Osteocyte (in vitro differentiated cells): ENCODE measurements around the gene CCND1. TPM values are rescaled to one million over a fixed set of nuclear protein-coding genes. Genes with fewer than 3 reads are reported as not detected.
A peak's percentile ranks its signal among the peaks of the same experiment; 100 is the strongest.

Experiments
- DNase-seq: peaks from one replicate; pipeline ENCODE4 v3.0.0; 2021; ENCODE audit warnings: mixed read lengths; ENCODE audit not compliant: unreplicated experiment; ENCODE audit errors: extremely low spot score
- H3K27ac Mint-ChIP-seq: one replicate; pipeline ENCODE4 v1.8.0; 2021; ENCODE audit warnings: mild to moderate bottlenecking, mixed read lengths; ENCODE audit not compliant: unreplicated experiment
- H3K27me3 Mint-ChIP-seq: one replicate; pipeline ENCODE4 v1.8.0; 2021; ENCODE audit warnings: mixed read lengths; ENCODE audit not compliant: unreplicated experiment
- H3K36me3 Mint-ChIP-seq: one replicate; pipeline ENCODE4 v1.8.0; 2021; ENCODE audit warnings: mixed read lengths; ENCODE audit not compliant: unreplicated experiment
- H3K4me1 Mint-ChIP-seq: one replicate; pipeline ENCODE4 v1.8.0; 2021; ENCODE audit warnings: mixed read lengths; ENCODE audit not compliant: unreplicated experiment
- H3K4me3 Mint-ChIP-seq: one replicate; pipeline ENCODE4 v1.8.0; 2021; ENCODE audit warnings: mild to moderate bottlenecking, moderate library complexity, mixed read lengths; ENCODE audit not compliant: unreplicated experiment
- H3K9me3 Mint-ChIP-seq: one replicate; pipeline ENCODE4 v1.8.0; 2021; ENCODE audit warnings: mixed read lengths; ENCODE audit not compliant: unreplicated experiment
- CTCF ChIP-seq: fragments of 200-600 bp; sonication (generic); IDR thresholded peaks from 2 replicates; pipeline ENCODE4 v1.5.0; 2021; ENCODE audit warnings: antibody characterized with exemption, mild to moderate bottlenecking, moderate library complexity
- long read RNA-seq: library from polyadenylated mRNA; unstranded; transcript quantifications from one replicate; pipeline ENCODE4 v2.0.0, GENCODE V29; 2021
- total RNA-seq: library from RNA; stranded (reverse); gene quantifications from 2 replicates; pipeline ENCODE4 v1.2.1, GENCODE V29; 2021

Gene CCND1
- total RNA-seq: 180 and 183 TPM in 2 replicates
- long read RNA-seq, full-length matches to known transcripts: 54 of 172 reads
- long read RNA-seq, partial matches to known transcripts: 117 of 172 reads
- long read RNA-seq, other reads (novel, unspliced or antisense): 1 of 172 reads

GRCh38 chr11:69640995-69641581 lies at the start of gene CCND1:
CCND1 (plus strand) TSS chr11:69641156; CDS start chr11:69641314, 158 bp downstream.
- H3K9me3 Mint-ChIP-seq: no peaks in the 10 kb centered on the region
- H3K36me3 Mint-ChIP-seq: peaks cover 5% of the 10 kb centered on the region
- peak; percentile 92 for DNase-seq
- no peaks in the 10 kb centered on the region for H3K27me3 Mint-ChIP-seq
- H3K4me1 Mint-ChIP-seq: peaks cover 43% of the 10 kb centered on the region
- H3K27ac Mint-ChIP-seq: peak within 1 kb of the TSS; percentile 86
- peak within 1 kb of the TSS; percentile 87 for H3K4me3 Mint-ChIP-seq
- peak; percentile 41 for TF ChIP-seq CTCF

- TF ChIP-seq CTCF: no peak
- Mint-ChIP-seq H3K9me3 (no peaks in the 10 kb centered on the region), H3K4me3 (no peak overlapping the region), H3K36me3 (no peaks in the 10 kb centered on the region), H3K27ac (no peak overlapping the region), H3K27me3 (no peaks in the 10 kb centered on the region), H3K4me1 (peaks cover 3% of the 10 kb centered on the region)
- no peak for DNase-seq
Observed at GRCh38 chr11:69592986-69593650, 47.8 kb upstream of the CCND1 start.

DNA sequence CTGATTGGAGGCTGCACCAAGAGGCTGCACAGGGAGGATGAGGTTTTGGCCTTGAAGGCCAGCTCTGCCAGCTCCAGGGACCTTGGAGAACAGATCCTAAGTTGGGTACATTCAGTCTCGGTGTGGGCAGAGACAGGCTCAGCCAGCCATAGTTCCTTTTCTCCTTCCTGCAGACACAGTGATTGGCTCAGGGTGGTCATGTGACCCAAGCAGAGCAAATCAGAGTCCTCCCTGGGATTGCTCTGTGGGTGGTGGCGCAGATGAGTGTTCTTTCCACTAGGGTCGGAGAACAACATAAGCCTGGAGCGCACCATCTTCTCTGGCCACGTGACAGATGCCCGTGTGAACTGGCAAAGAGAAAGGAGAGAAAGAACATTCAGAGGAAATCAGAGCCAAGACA lies 47.1 kb upstream of the CCND1 start:
- no peaks in the 10 kb centered on the region for H3K9me3 Mint-ChIP-seq
- H3K4me1 Mint-ChIP-seq: no peaks in the 10 kb centered on the region
- H3K4me3 Mint-ChIP-seq: no peak overlapping the region
- H3K27me3 Mint-ChIP-seq: no peaks in the 10 kb centered on the region
- TF ChIP-seq CTCF: no peak
- H3K36me3 Mint-ChIP-seq: no peaks in the 10 kb centered on the region
- H3K27ac Mint-ChIP-seq: no peak overlapping the region
- DNase-seq: no peak

GRCh38 chr11:69594481-69594880 lies 46.5 kb upstream of the CCND1 start:
- no peak for DNase-seq
- no peaks in the 10 kb centered on the region for H3K9me3 Mint-ChIP-seq
- no peak for TF ChIP-seq CTCF
- no peaks in the 10 kb centered on the region for H3K27me3 Mint-ChIP-seq
- H3K4me3 Mint-ChIP-seq: no peak overlapping the region
- H3K27ac Mint-ChIP-seq: no peak overlapping the region
- no peaks in the 10 kb centered on the region for H3K36me3 Mint-ChIP-seq
- H3K4me1 Mint-ChIP-seq: no peaks in the 10 kb centered on the region
